ENCODE measurements around the gene TBC1D8.

DNA sequence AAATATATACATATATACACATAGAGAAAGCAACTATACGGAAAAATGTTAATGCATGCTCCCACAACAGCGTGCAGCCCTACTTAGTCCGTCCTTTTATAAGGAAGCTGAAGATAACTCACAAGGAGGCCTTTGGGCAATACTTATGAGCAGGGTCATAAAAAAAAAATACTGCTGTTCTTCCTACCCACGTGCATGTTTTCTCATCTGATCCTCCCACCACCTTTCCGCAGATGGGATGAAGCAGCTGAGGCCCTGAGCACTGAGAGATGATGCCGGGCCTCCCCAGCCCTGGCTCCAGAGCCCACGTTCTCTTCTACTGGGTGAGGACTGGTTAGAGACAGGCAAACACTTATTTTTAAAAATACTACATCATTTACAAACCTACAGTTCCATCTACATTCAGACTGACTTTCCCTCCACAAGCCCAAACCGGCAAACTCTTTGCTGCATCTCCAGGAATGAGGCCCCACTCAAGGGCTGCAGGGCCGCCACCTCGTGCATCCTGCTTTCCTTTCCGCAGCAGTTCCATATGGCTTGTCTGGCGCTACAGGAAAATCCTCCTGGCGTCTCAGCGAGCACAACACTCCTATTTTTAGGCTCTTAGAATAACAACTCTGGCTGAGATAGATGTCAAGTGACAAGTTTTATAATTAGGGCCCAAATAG lies 41.6 kb downstream of the TBC1D8 start:
- TF ChIP-seq, protein P1, sequence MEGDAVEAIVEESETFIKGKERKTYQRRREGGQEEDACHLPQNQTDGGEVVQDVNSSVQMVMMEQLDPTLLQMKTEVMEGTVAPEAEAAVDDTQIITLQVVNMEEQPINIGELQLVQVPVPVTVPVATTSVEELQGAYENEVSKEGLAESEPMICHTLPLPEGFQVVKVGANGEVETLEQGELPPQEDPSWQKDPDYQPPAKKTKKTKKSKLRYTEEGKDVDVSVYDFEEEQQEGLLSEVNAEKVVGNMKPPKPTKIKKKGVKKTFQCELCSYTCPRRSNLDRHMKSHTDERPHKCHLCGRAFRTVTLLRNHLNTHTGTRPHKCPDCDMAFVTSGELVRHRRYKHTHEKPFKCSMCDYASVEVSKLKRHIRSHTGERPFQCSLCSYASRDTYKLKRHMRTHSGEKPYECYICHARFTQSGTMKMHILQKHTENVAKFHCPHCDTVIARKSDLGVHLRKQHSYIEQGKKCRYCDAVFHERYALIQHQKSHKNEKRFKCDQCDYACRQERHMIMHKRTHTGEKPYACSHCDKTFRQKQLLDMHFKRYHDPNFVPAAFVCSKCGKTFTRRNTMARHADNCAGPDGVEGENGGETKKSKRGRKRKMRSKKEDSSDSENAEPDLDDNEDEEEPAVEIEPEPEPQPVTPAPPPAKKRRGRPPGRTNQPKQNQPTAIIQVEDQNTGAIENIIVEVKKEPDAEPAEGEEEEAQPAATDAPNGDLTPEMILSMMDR (IDR thresholded peaks at IDR 0.05; ENCODE audit: low read depth, low read length): no peak
- no peak for TF ChIP-seq MYC (IDR thresholded peaks at IDR 0.05; ENCODE audit: low read depth, low read length)
- TF ChIP-seq, protein P2, sequence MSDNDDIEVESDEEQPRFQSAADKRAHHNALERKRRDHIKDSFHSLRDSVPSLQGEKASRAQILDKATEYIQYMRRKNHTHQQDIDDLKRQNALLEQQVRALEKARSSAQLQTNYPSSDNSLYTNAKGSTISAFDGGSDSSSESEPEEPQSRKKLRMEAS (IDR thresholded peaks at IDR 0.05; ENCODE audit: low read depth, low read length): no peak

Measured in NB4 (cell line).